ENCODE data around the gene EARS2. TPM values are rescaled to one million over a fixed set of nuclear protein-coding genes. Genes with fewer than 3 reads are reported as not detected.

Gene EARS2
- total and polyA plus RNA-seq, 3 experiments from 2014 or later, result 14.1 to 28.5 (median 26.9) TPM

- Mint-ChIP-seq H3K4me3 (peak overlapping the region in 3 of 7 donors; percentile 4 to 79 (median 70)), H3K4me1 (peaks cover 70 to 84% (median 80%) of the 10 kb centered on the region in 3 donors), H3K27ac (peak overlapping the region; percentile 35 to 97 (median 84)), H3K27me3 (peaks cover 0 to 3% of the 10 kb centered on the region in 2 donors), H3K9me3 (no peaks in the 10 kb centered on the region), H3K36me3 (peaks cover 0 to 43% (median 3%) of the 10 kb centered on the region in 3 donors)
- Histone ChIP-seq H3K27ac (ENCODE audit: low read depth, low read length) (no peak overlapping the region), H3K4me3 (ENCODE audit: low read length) (no peak overlapping the region), H3K36me3 (ENCODE audit: insufficient read depth, low read length) (no peaks in the 10 kb centered on the region), H3K27me3 (ENCODE audit: insufficient read depth, low read length, poor library complexity, severe bottlenecking) (no peaks in the 10 kb centered on the region), H3K9me3 (ENCODE audit: low read length) (no peaks in the 10 kb centered on the region), H3K4me1 (ENCODE audit: insufficient read depth, low read length) (peaks cover 56% of the 10 kb centered on the region)
- ChIA-PET CTCF (interaction anchor here (0.8 to 1.9 kb wide), 7 partner anchors 8 to 72 kb away, joined by 3 to 7 read pairs (median 4); partner anchors contain the start of gene COG7), POLR2A (interaction anchor here (1.0 kb wide), 1 partner anchor 9 kb away, joined by 4 read pairs; no protein-coding TSS in a partner anchor)
- no peak for DNase-seq
Observed at GRCh38 chr16:23506606-23506994, 50.5 kb downstream of the EARS2 start.

- CTCF ChIA-PET, result interaction anchor here (0.8 to 1.9 kb wide), 8 partner anchors 8 to 71 kb away, joined by 3 to 7 read pairs (median 4); partner anchors contain the start of gene COG7
- peak overlapping the region in 6 of 7 donors; percentile 4 to 79 (median 35) for H3K4me3 Mint-ChIP-seq
- Histone ChIP-seq H3K27ac (ENCODE audit: low read depth, low read length) (no peak overlapping the region), H3K4me3 (ENCODE audit: low read length) (no peak overlapping the region), H3K27me3 (ENCODE audit: insufficient read depth, low read length, poor library complexity, severe bottlenecking) (no peaks in the 10 kb centered on the region), H3K36me3 (ENCODE audit: insufficient read depth, low read length) (no peaks in the 10 kb centered on the region), H3K4me1 (ENCODE audit: insufficient read depth, low read length) (peaks cover 56% of the 10 kb centered on the region), H3K9me3 (ENCODE audit: low read length) (no peaks in the 10 kb centered on the region)
- H3K9me3 Mint-ChIP-seq, result no peaks in the 10 kb centered on the region
- POLR2A ChIA-PET, result interaction anchor here (1.0 to 2.1 kb wide), 2 partner anchors 10 to 23 kb away, joined by 4 to 11 read pairs; no protein-coding TSS in a partner anchor
- H3K27me3 Mint-ChIP-seq, result peaks cover 0 to 3% of the 10 kb centered on the region in 2 donors
- no peak for DNase-seq
- H3K36me3 Mint-ChIP-seq, result peaks cover 0 to 49% (median 3%) of the 10 kb centered on the region in 3 donors
- H3K27ac Mint-ChIP-seq, result peak overlapping the region; percentile 79 to 97 (median 92)
- H3K4me1 Mint-ChIP-seq, result peaks cover 70 to 90% (median 82%) of the 10 kb centered on the region in 3 donors
Observed at GRCh38 chr16:23505671-23506605, 51.2 kb downstream of the EARS2 start.

GRCh38 chr16:23505180-23505665 lies 51.9 kb downstream of the EARS2 start:
- no peaks in the 10 kb centered on the region for H3K36me3 ChIP-seq (ENCODE audit: insufficient read depth, low read length)
- ChIA-PET POLR2A (interaction anchor here (1.6 to 2.1 kb wide), 2 partner anchors 22 to 52 kb away, joined by 4 to 11 read pairs; partner anchors contain the start of genes EARS2 and UBFD1), CTCF (interaction anchor here (1.0 to 1.6 kb wide), 6 partner anchors 12 to 71 kb away, joined by 3 to 5 read pairs (median 4); partner anchors contain the start of gene UBFD1)
- no peak overlapping the region for H3K27ac ChIP-seq (ENCODE audit: low read depth, low read length)
- peaks cover 56% of the 10 kb centered on the region for H3K4me1 ChIP-seq (ENCODE audit: insufficient read depth, low read length)
- H3K9me3 ChIP-seq (ENCODE audit: low read length), result no peaks in the 10 kb centered on the region
- no peaks in the 10 kb centered on the region for H3K27me3 ChIP-seq (ENCODE audit: insufficient read depth, low read length, poor library complexity, severe bottlenecking)
- Mint-ChIP-seq H3K4me3 (peak overlapping the region; percentile 41 to 88 (median 77)), H3K27me3 (no peaks in the 10 kb centered on the region), H3K27ac (peak overlapping the region; percentile 87 to 97 (median 95)), H3K36me3 (peaks cover 0 to 57% (median 3%) of the 10 kb centered on the region in 3 donors), H3K4me1 (peaks cover 73 to 94% (median 85%) of the 10 kb centered on the region in 3 donors), H3K9me3 (no peaks in the 10 kb centered on the region)
- no peak overlapping the region for H3K4me3 ChIP-seq (ENCODE audit: low read length)
- DNase-seq, result no peak

GRCh38 chr16:23504453-23505179 lies 52.5 kb downstream of the EARS2 start:
- H3K9me3 Mint-ChIP-seq, result no peaks in the 10 kb centered on the region
- CTCF ChIA-PET, result interaction anchor here (1.0 to 1.1 kb wide), 4 partner anchors 14 to 68 kb away, joined by 3 to 5 read pairs (median 3); partner anchors contain the start of gene UBFD1
- peak overlapping the region; percentile 86 to 97 (median 95) for H3K27ac Mint-ChIP-seq
- DNase-seq, result peak; percentile 14 to 90 (median 70)
- peak overlapping the region; percentile 41 to 88 (median 77) for H3K4me3 Mint-ChIP-seq
- Histone ChIP-seq H3K9me3 (ENCODE audit: low read length) (no peaks in the 10 kb centered on the region), H3K4me3 (ENCODE audit: low read length) (peak overlapping the region; percentile 27), H3K27me3 (ENCODE audit: insufficient read depth, low read length, poor library complexity, severe bottlenecking) (no peaks in the 10 kb centered on the region), H3K36me3 (ENCODE audit: insufficient read depth, low read length) (no peaks in the 10 kb centered on the region), H3K27ac (ENCODE audit: low read depth, low read length) (peak overlapping the region; percentile 64), H3K4me1 (ENCODE audit: insufficient read depth, low read length) (peaks cover 56% of the 10 kb centered on the region)
- H3K36me3 Mint-ChIP-seq, result peaks cover 0 to 57% (median 3%) of the 10 kb centered on the region in 3 donors
- no peaks in the 10 kb centered on the region for H3K27me3 Mint-ChIP-seq
- POLR2A ChIA-PET, result interaction anchor here (0.5 to 2.1 kb wide), 3 partner anchors 22 to 1225 kb away, joined by 4 to 11 read pairs (median 4); partner anchors contain the start of genes EARS2 and UBFD1
- peaks cover 74 to 97% (median 85%) of the 10 kb centered on the region in 3 donors for H3K4me1 Mint-ChIP-seq

- Mint-ChIP-seq H3K36me3 (peaks cover 0 to 51% (median under 1%) of the 10 kb centered on the region in 3 donors), H3K4me1 (peaks cover 69 to 97% (median 80%) of the 10 kb centered on the region in 3 donors), H3K9me3 (no peaks in the 10 kb centered on the region), H3K4me3 (peak overlapping the region; percentile 10 to 88 (median 63)), H3K27ac (peak overlapping the region; percentile 86 to 97 (median 95)), H3K27me3 (no peaks in the 10 kb centered on the region)
- POLR2A ChIA-PET, result interaction anchor here (0.5 to 2.1 kb wide), 3 partner anchors 21 to 1226 kb away, joined by 4 to 11 read pairs (median 4); partner anchors contain the start of genes EARS2 and UBFD1
- Histone ChIP-seq H3K4me3 (ENCODE audit: low read length) (peak overlapping the region; percentile 27), H3K27me3 (ENCODE audit: insufficient read depth, low read length, poor library complexity, severe bottlenecking) (no peaks in the 10 kb centered on the region), H3K27ac (ENCODE audit: low read depth, low read length) (peak overlapping the region; percentile 64), H3K9me3 (ENCODE audit: low read length) (no peaks in the 10 kb centered on the region), H3K4me1 (ENCODE audit: insufficient read depth, low read length) (peaks cover 51% of the 10 kb centered on the region), H3K36me3 (ENCODE audit: insufficient read depth, low read length) (no peaks in the 10 kb centered on the region)
- peak in 2 of 5 donors; percentile 34 to 54 for DNase-seq
- CTCF ChIA-PET, result interaction anchor here (1.0 to 1.1 kb wide), 3 partner anchors 14 to 68 kb away, joined by 3 to 5 read pairs (median 3); partner anchors contain the start of gene UBFD1
Observed at GRCh38 chr16:23504076-23504452, 53.1 kb downstream of the EARS2 start.

- H3K4me1 Mint-ChIP-seq, result peaks cover 67 to 93% (median 74%) of the 10 kb centered on the region in 3 donors
- DNase-seq, result no peak
- no peaks in the 10 kb centered on the region for H3K36me3 ChIP-seq (ENCODE audit: insufficient read depth, low read length)
- no peaks in the 10 kb centered on the region for H3K27me3 Mint-ChIP-seq
- no peak overlapping the region for H3K4me3 ChIP-seq (ENCODE audit: low read length)
- peaks cover 39% of the 10 kb centered on the region for H3K4me1 ChIP-seq (ENCODE audit: insufficient read depth, low read length)
- H3K27ac Mint-ChIP-seq, result peak overlapping the region in 6 of 8 donors; percentile 29 to 71 (median 56)
- peaks cover 0 to 49% (median 0%) of the 10 kb centered on the region in 3 donors for H3K36me3 Mint-ChIP-seq
- no peak overlapping the region for H3K4me3 Mint-ChIP-seq
- no peaks in the 10 kb centered on the region for H3K9me3 ChIP-seq (ENCODE audit: low read length)
- no peaks in the 10 kb centered on the region for H3K9me3 Mint-ChIP-seq
- H3K27ac ChIP-seq (ENCODE audit: low read depth, low read length), result no peak overlapping the region
- ChIA-PET POLR2A (no interaction called here), CTCF (no interaction called here)
- no peaks in the 10 kb centered on the region for H3K27me3 ChIP-seq (ENCODE audit: insufficient read depth, low read length, poor library complexity, severe bottlenecking)
Observed at GRCh38 chr16:23502466-23502865, 54.7 kb downstream of the EARS2 start.

- CTCF ChIA-PET, result interaction anchor here (2.3 kb wide), 1 partner anchor 66 kb away, joined by 11 read pairs; no protein-coding TSS in a partner anchor
- peaks cover 35% of the 10 kb centered on the region for H3K4me1 ChIP-seq (ENCODE audit: insufficient read depth, low read length)
- Mint-ChIP-seq H3K9me3 (no peaks in the 10 kb centered on the region), H3K4me1 (peaks cover 67 to 93% (median 71%) of the 10 kb centered on the region in 3 donors), H3K27me3 (no peaks in the 10 kb centered on the region), H3K4me3 (no peak overlapping the region), H3K36me3 (peaks cover 0 to 52% (median 3%) of the 10 kb centered on the region in 3 donors), H3K27ac (peak overlapping the region in 1 of 8 donors; percentile 36)
- no peaks in the 10 kb centered on the region for H3K27me3 ChIP-seq (ENCODE audit: insufficient read depth, low read length, poor library complexity, severe bottlenecking)
- no peaks in the 10 kb centered on the region for H3K9me3 ChIP-seq (ENCODE audit: low read length)
- no peaks in the 10 kb centered on the region for H3K36me3 ChIP-seq (ENCODE audit: insufficient read depth, low read length)
- no peak for DNase-seq
- POLR2A ChIA-PET, result interaction anchor here (0.6 kb wide), 1 partner anchor 10 kb away, joined by 3 read pairs; no protein-coding TSS in a partner anchor
- H3K27ac ChIP-seq (ENCODE audit: low read depth, low read length), result no peak overlapping the region
- H3K4me3 ChIP-seq (ENCODE audit: low read length), result no peak overlapping the region
Observed at GRCh38 chr16:23501291-23501690, 55.9 kb downstream of the EARS2 start.

Measured in CD8-positive, alpha-beta memory T cell (primary cell).